Mesendoderm (in vitro differentiated cells): ENCODE data around the gene PSMD11.

Source experiments
- DNase-seq: peaks from one replicate; pipeline ENCODE4 v3.0.0; 2013
- H2AK5ac ChIP-seq: 2 replicates; pipeline ENCODE4 v1.6.1; 2013; ENCODE audit warnings: low read length, inconsistent platforms
- H2BK120ac ChIP-seq: 2 replicates; pipeline ENCODE4 v1.6.1; 2013; ENCODE audit warnings: low read depth, mild to moderate bottlenecking, low read length, moderate library complexity, mixed read lengths
- H2BK15ac ChIP-seq: replicated peaks from 2 replicates; pipeline ENCODE4 v1.6.1; 2013; ENCODE audit warnings: low read depth, mild to moderate bottlenecking, moderate library complexity
- H2BK5ac ChIP-seq: 2 replicates; pipeline ENCODE4 v1.6.1; 2013; ENCODE audit warnings: low read length, inconsistent platforms
- H3K18ac ChIP-seq: 2 replicates; pipeline ENCODE4 v1.6.1; 2013; ENCODE audit warnings: mild to moderate bottlenecking, low read length, mixed read lengths
- H3K23ac ChIP-seq: one replicate; pipeline ENCODE4 v1.6.1; 2013; ENCODE audit warnings: low read length
- H3K27ac ChIP-seq: 2 replicates; pipeline ENCODE4 v1.5.1; 2013; ENCODE audit warnings: low read depth, mild to moderate bottlenecking, inconsistent platforms, low read length, moderate library complexity
- H3K27me3 ChIP-seq: 2 replicates; pipeline ENCODE4 v1.6.1; 2013; ENCODE audit warnings: low read length, control low read depth, mild to moderate bottlenecking, inconsistent platforms; ENCODE audit not compliant: insufficient read depth, poor library complexity
- H3K36me3 ChIP-seq: 2 replicates; pipeline ENCODE4 v1.6.1; 2013; ENCODE audit warnings: low read length, inconsistent platforms; ENCODE audit not compliant: control insufficient read depth, insufficient read depth
- H3K4ac ChIP-seq: one replicate; pipeline ENCODE4 v1.6.1; 2013; ENCODE audit warnings: low read depth, mild to moderate bottlenecking, low read length, moderate library complexity
- H3K4me1 ChIP-seq: 2 replicates; pipeline ENCODE4 v1.6.1; 2013; ENCODE audit warnings: low read depth, low read length, inconsistent platforms; ENCODE audit not compliant: control insufficient read depth
- H3K4me2 ChIP-seq: 2 replicates; pipeline ENCODE4 v1.6.1; 2013; ENCODE audit warnings: low read length
- H3K4me3 ChIP-seq: 2 replicates; pipeline ENCODE4 v1.5.1; 2013; ENCODE audit warnings: mild to moderate bottlenecking, low read length
- H3K56ac ChIP-seq: one replicate; pipeline ENCODE4 v1.6.1; 2013; ENCODE audit warnings: low read length
- H3K79me1 ChIP-seq: 2 replicates; pipeline ENCODE4 v1.6.1; 2013; ENCODE audit warnings: low read length, inconsistent platforms
- H3K79me2 ChIP-seq: 2 replicates; pipeline ENCODE4 v1.6.1; 2013; ENCODE audit warnings: mild to moderate bottlenecking, low read length; ENCODE audit not compliant: control insufficient read depth, insufficient read depth
- H3K9ac ChIP-seq: 2 replicates; pipeline ENCODE4 v1.6.1; 2013; ENCODE audit warnings: low read length, inconsistent platforms
- H4K5ac ChIP-seq: one replicate; pipeline ENCODE4 v1.6.1; 2013; ENCODE audit warnings: low read length
- H4K8ac ChIP-seq: one replicate; pipeline ENCODE4 v1.6.1; 2013; ENCODE audit warnings: low read depth, mild to moderate bottlenecking, control low read depth, low read length, moderate library complexity
- WGBS: extraction: QIAGEN DNeasy Blood & Tissue Kit; methylation state at CpG from one replicate; pipeline ENCODE4 v1.1.7; 2013; ENCODE audit warnings: low lambda C conversion rate, missing lambda C conversion rate; ENCODE audit not compliant: insufficient coverage; ENCODE audit errors: extremely low coverage; 5-methylcytosine and 5-hydroxymethylcytosine counted together

Gene PSMD11

GRCh38 chr17:32467949-32468348, 23.6 kb downstream of the PSMD11 start:
- H3K36me3 ChIP-seq = peaks cover 12% of the 10 kb centered on the region

DNA sequence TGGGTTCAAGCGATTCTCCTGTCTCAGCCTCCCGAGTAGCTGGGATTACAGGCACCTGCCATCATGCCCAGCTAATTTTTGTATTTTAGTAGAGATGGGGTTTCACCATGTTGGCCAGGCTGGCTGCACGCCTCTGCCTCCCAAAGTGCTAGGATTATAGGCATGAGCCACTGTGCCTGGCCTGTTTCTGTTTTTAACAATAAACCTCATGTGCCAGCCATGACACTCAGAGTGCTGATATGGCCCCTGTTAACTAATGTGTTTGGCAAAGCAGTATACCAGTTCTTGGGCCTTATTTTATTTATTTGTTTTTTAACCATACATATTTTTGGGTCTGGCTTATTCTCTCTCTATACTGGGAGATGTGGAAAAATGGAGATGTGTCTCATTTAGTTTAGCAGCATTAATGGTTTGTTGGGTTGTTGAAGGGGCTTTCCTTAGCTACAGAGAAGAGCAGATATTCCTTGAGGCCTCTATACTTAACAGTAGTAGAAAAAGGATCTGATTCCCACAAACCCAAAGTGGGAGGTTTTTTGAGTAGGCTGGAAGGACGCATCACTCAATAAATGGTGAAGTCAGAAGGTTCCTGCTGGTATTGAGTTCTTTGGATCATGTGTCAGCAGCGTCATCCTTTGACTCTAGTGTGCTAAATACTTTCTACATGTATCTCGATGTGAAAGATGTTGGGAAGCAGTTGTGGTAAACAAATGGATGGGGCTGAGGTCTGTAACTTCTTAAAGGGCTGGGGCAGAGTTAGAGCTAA, 26.3 kb downstream of the PSMD11 start:
- H3K4me2 ChIP-seq = no peak overlapping the region
- no peak for DNase-seq
- no CpG with 5 or more reads among the region's 6 CpGs for WGBS

More at GRCh38 chr17:32467949-32468348, 23.6 kb downstream of the PSMD11 start:
- no peak for DNase-seq
- no peak overlapping the region for H2BK120ac ChIP-seq
- H3K23ac ChIP-seq = no peak overlapping the region
- H3K4ac ChIP-seq = no peak overlapping the region
- H3K79me1 ChIP-seq = peaks cover 7% of the 10 kb centered on the region
- no peaks in the 10 kb centered on the region for H3K27me3 ChIP-seq
- H3K56ac ChIP-seq = no peak overlapping the region
- WGBS = no CpG with 5 or more reads among the region's 7 CpGs
- H3K18ac ChIP-seq = no peak overlapping the region
- H3K9ac ChIP-seq = no peak overlapping the region
- H3K4me3 ChIP-seq = no peak overlapping the region
- H2BK15ac ChIP-seq = no peak overlapping the region
- no peak overlapping the region for H2BK5ac ChIP-seq
- no peak overlapping the region for H4K5ac ChIP-seq
- no peak overlapping the region for H3K27ac ChIP-seq
- H3K4me1 ChIP-seq = no peaks in the 10 kb centered on the region
- no peak overlapping the region for H3K4me2 ChIP-seq
- no peak overlapping the region for H4K8ac ChIP-seq
- peaks cover 2% of the 10 kb centered on the region for H3K79me2 ChIP-seq
- H2AK5ac ChIP-seq = no peak overlapping the region

GRCh38 chr17:32471652-32472051, 27.3 kb downstream of the PSMD11 start:
- peaks cover 3% of the 10 kb centered on the region for H3K79me1 ChIP-seq
- H3K18ac ChIP-seq = no peak overlapping the region
- no peak overlapping the region for H3K56ac ChIP-seq
- H3K27ac ChIP-seq = no peak overlapping the region
- H3K4me2 ChIP-seq = no peak overlapping the region
- H4K5ac ChIP-seq = no peak overlapping the region
- H3K4me3 ChIP-seq = no peak overlapping the region
- no peak overlapping the region for H2BK15ac ChIP-seq
- no peaks in the 10 kb centered on the region for H3K79me2 ChIP-seq
- H3K23ac ChIP-seq = no peak overlapping the region
- no peak overlapping the region for H2BK120ac ChIP-seq
- no peak overlapping the region for H2BK5ac ChIP-seq
- no peak for DNase-seq
- H3K4ac ChIP-seq = no peak overlapping the region
- H3K9ac ChIP-seq = no peak overlapping the region
- no CpG with 5 or more reads among the region's 4 CpGs for WGBS
- no peak overlapping the region for H2AK5ac ChIP-seq
- no peaks in the 10 kb centered on the region for H3K4me1 ChIP-seq
- no peak overlapping the region for H4K8ac ChIP-seq
- peaks cover 19% of the 10 kb centered on the region for H3K36me3 ChIP-seq
- H3K27me3 ChIP-seq = no peaks in the 10 kb centered on the region

More for the DNA sequence above, 26.3 kb downstream of the PSMD11 start:
- Histone ChIP-seq H2BK120ac (no peak overlapping the region), H4K8ac (no peak overlapping the region), H3K9ac (no peak overlapping the region), H3K27me3 (no peaks in the 10 kb centered on the region), H3K79me2 (no peaks in the 10 kb centered on the region), H3K23ac (no peak overlapping the region), H3K36me3 (peaks cover 19% of the 10 kb centered on the region), H3K79me1 (peaks cover 3% of the 10 kb centered on the region), H2AK5ac (no peak overlapping the region), H2BK15ac (no peak overlapping the region), H3K18ac (no peak overlapping the region), H3K56ac (no peak overlapping the region), H3K4me3 (no peak overlapping the region), H3K4ac (no peak overlapping the region), H4K5ac (no peak overlapping the region), H3K4me1 (no peaks in the 10 kb centered on the region), H3K27ac (no peak overlapping the region), H2BK5ac (no peak overlapping the region)

GRCh38 chr17:32475258-32475657, 30.9 kb downstream of the PSMD11 start:
- no peak for DNase-seq
- no peak overlapping the region for H2BK15ac ChIP-seq
- peaks cover 4% of the 10 kb centered on the region for H3K79me1 ChIP-seq
- peaks cover 27% of the 10 kb centered on the region for H3K36me3 ChIP-seq
- H4K5ac ChIP-seq = no peak overlapping the region
- H3K27ac ChIP-seq = no peak overlapping the region
- no peak overlapping the region for H3K23ac ChIP-seq
- H3K18ac ChIP-seq = no peak overlapping the region
- H4K8ac ChIP-seq = no peak overlapping the region
- H3K79me2 ChIP-seq = no peaks in the 10 kb centered on the region
- no peak overlapping the region for H2BK5ac ChIP-seq
- no peak overlapping the region for H2BK120ac ChIP-seq
- H3K4me3 ChIP-seq = no peak overlapping the region
- H3K4me1 ChIP-seq = no peaks in the 10 kb centered on the region
- no peak overlapping the region for H3K56ac ChIP-seq
- no CpG with 5 or more reads among the region's 3 CpGs for WGBS
- H2AK5ac ChIP-seq = no peak overlapping the region
- H3K4me2 ChIP-seq = no peak overlapping the region
- H3K9ac ChIP-seq = no peak overlapping the region
- no peaks in the 10 kb centered on the region for H3K27me3 ChIP-seq
- H3K4ac ChIP-seq = no peak overlapping the region

DNA sequence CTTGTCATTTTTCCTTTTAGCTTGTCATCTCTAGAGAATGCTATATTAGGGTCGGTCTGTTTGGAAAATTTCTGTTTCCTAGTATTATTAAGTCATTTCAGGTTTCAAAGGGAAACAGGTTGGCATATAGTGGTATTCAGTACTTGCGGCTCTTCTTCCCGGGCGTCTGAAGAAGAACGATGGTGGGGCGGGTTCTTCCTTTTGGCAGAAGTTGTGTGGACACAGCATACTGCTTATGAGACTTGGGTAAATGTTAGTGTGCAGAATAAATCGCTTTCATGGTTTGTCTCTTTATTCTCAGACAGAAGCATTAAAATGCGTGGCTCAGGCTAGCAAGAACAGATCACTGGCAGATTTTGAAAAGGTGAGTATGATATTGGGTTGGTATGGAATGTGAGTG, 32.9 kb downstream of the PSMD11 start:
- no peaks in the 10 kb centered on the region for H3K4me1 ChIP-seq
- no peak overlapping the region for H3K23ac ChIP-seq
- peaks cover 20% of the 10 kb centered on the region for H3K36me3 ChIP-seq
- H4K8ac ChIP-seq = no peak overlapping the region
- no peak overlapping the region for H3K27ac ChIP-seq
- no peak overlapping the region for H2BK5ac ChIP-seq
- no CpG with 5 or more reads among the region's 8 CpGs for WGBS
- no peak overlapping the region for H2BK120ac ChIP-seq
- no peak overlapping the region for H3K9ac ChIP-seq
- no peak overlapping the region for H4K5ac ChIP-seq
- H3K4me2 ChIP-seq = no peak overlapping the region
- H3K27me3 ChIP-seq = no peaks in the 10 kb centered on the region
- H3K18ac ChIP-seq = no peak overlapping the region
- H3K56ac ChIP-seq = no peak overlapping the region
- H3K4ac ChIP-seq = no peak overlapping the region
- no peak overlapping the region for H2AK5ac ChIP-seq
- H3K79me1 ChIP-seq = peaks cover 2% of the 10 kb centered on the region
- no peak overlapping the region for H3K4me3 ChIP-seq
- no peaks in the 10 kb centered on the region for H3K79me2 ChIP-seq
- DNase-seq = no peak
- no peak overlapping the region for H2BK15ac ChIP-seq
